Activated T-cell treated with anti-CD3 and anti-CD28 coated beads, Interleukin-2, amount 50 U/mL, for 72 hours (primary cell): ENCODE data around the gene RAET1E. TPM values are rescaled to one million over a fixed set of nuclear protein-coding genes. Genes with fewer than 3 reads are reported as not detected.

Source experiments
- ATAC-seq, 2 donors: fragments of 150-1000 bp; cut with Tn5 transposase; replicated peaks in 1 of 2; 2 replicates each; pipeline ENCODE4 v1.10.0; 2021; ENCODE audit warnings: moderate library complexity in 2 of 2, mild to moderate bottlenecking in 1 of 2
- DNase-seq, 2 donors: peaks; one replicate each; pipeline ENCODE4 v3.0.0; 2021 to 2022; ENCODE audit warnings: mixed read lengths in 1 of 2
- H3K27ac Mint-ChIP-seq: one replicate; pipeline ENCODE4 v1.8.0; 2022; ENCODE audit warnings: mild to moderate bottlenecking, moderate library complexity, mixed read lengths
- H3K27me3 Mint-ChIP-seq: one replicate; pipeline ENCODE4 v1.8.0; 2022; ENCODE audit warnings: low read depth, mixed read lengths
- H3K36me3 Mint-ChIP-seq, 2 donors: one replicate each; pipeline ENCODE4 v1.8.0; 2022; ENCODE audit warnings: mixed read lengths in 2 of 2, mild to moderate bottlenecking in 1 of 2; ENCODE audit not compliant: insufficient read depth in 2 of 2
- H3K4me1 Mint-ChIP-seq: one replicate; pipeline ENCODE4 v1.8.0; 2022; ENCODE audit warnings: low read depth, mixed read lengths
- H3K4me3 Mint-ChIP-seq, 2 donors: one replicate each; pipeline ENCODE4 v1.8.0; 2022; ENCODE audit warnings: mild to moderate bottlenecking in 2 of 2, mixed read lengths in 2 of 2, moderate library complexity in 2 of 2
- H3K9me3 Mint-ChIP-seq, 2 donors: one replicate each; pipeline ENCODE4 v1.8.0; 2022; ENCODE audit warnings: mixed read lengths in 2 of 2
- total RNA-seq, 2 donors: library from RNA; stranded (reverse); gene quantifications; one replicate each; pipeline ENCODE4 v1.2.3, GENCODE V29; 2022

RAET1E gene
- total RNA-seq, 2 donors from 2014 or later: not detected

- Mint-ChIP-seq H3K27me3 (peaks cover 25% of the 10 kb centered on the region), H3K27ac (no peak overlapping the region), H3K4me3 (no peak overlapping the region), H3K4me1 (no peaks in the 10 kb centered on the region), H3K9me3 (no peaks in the 10 kb centered on the region), H3K36me3 (no peaks in the 10 kb centered on the region)
- no peak for DNase-seq
- ATAC-seq: no peak
These were observed 9.8 kb downstream of the RAET1E start for GRCh38 chr6:149888093-149888492.

GRCh38 chr6:149887343-149887742 is 10.6 kb downstream of the RAET1E start:
- no peaks in the 10 kb centered on the region for H3K36me3 Mint-ChIP-seq
- H3K4me3 Mint-ChIP-seq: no peak overlapping the region
- H3K9me3 Mint-ChIP-seq: no peaks in the 10 kb centered on the region
- DNase-seq (no peak), ATAC-seq (peak; percentile 40 to 58)
- H3K27me3 Mint-ChIP-seq: peaks cover 21% of the 10 kb centered on the region
- H3K4me1 Mint-ChIP-seq: no peaks in the 10 kb centered on the region
- H3K27ac Mint-ChIP-seq: no peak overlapping the region

- Mint-ChIP-seq H3K4me1 (no peaks in the 10 kb centered on the region), H3K9me3 (no peaks in the 10 kb centered on the region), H3K27ac (no peak overlapping the region), H3K27me3 (peaks cover 31% of the 10 kb centered on the region), H3K4me3 (no peak overlapping the region), H3K36me3 (no peaks in the 10 kb centered on the region)
- ATAC-seq: no peak
- no peak for DNase-seq
These were observed 12.0 kb downstream of the RAET1E start for GRCh38 chr6:149885888-149886287.

- ATAC-seq (no peak), DNase-seq (no peak)
- peaks cover 25% of the 10 kb centered on the region for H3K27me3 Mint-ChIP-seq
- H3K27ac Mint-ChIP-seq: no peak overlapping the region
- no peaks in the 10 kb centered on the region for H3K9me3 Mint-ChIP-seq
- H3K4me3 Mint-ChIP-seq: no peak overlapping the region
- no peaks in the 10 kb centered on the region for H3K36me3 Mint-ChIP-seq
- no peaks in the 10 kb centered on the region for H3K4me1 Mint-ChIP-seq
These were observed 13.3 kb downstream of the RAET1E start for GRCh38 chr6:149884617-149885016.

- ATAC-seq: no peak
- Mint-ChIP-seq H3K27me3 (peaks cover 25% of the 10 kb centered on the region), H3K9me3 (no peaks in the 10 kb centered on the region), H3K36me3 (no peaks in the 10 kb centered on the region), H3K4me1 (no peaks in the 10 kb centered on the region), H3K4me3 (no peak overlapping the region), H3K27ac (no peak overlapping the region)
- no peak for DNase-seq
These were observed 13.7 kb downstream of the RAET1E start for GRCh38 chr6:149884215-149884614.

- H3K4me1 Mint-ChIP-seq: no peaks in the 10 kb centered on the region
- no peaks in the 10 kb centered on the region for H3K36me3 Mint-ChIP-seq
- H3K4me3 Mint-ChIP-seq: no peak overlapping the region
- H3K9me3 Mint-ChIP-seq: peaks cover 0 to 1% of the 10 kb centered on the region in 2 donors
- DNase-seq: no peak
- peaks cover 41% of the 10 kb centered on the region for H3K27me3 Mint-ChIP-seq
- H3K27ac Mint-ChIP-seq: no peak overlapping the region
- ATAC-seq: no peak
These were observed 16.1 kb downstream of the RAET1E start for GRCh38 chr6:149881860-149882259.

- ATAC-seq (no peak), DNase-seq (no peak)
- Mint-ChIP-seq H3K27ac (no peak overlapping the region), H3K36me3 (no peaks in the 10 kb centered on the region), H3K4me1 (no peaks in the 10 kb centered on the region), H3K27me3 (peaks cover 41% of the 10 kb centered on the region), H3K4me3 (no peak overlapping the region), H3K9me3 (peaks cover 0 to 1% of the 10 kb centered on the region in 2 donors)
These were observed 16.7 kb downstream of the RAET1E start for GRCh38 chr6:149881066-149881766.

- Mint-ChIP-seq H3K4me1 (no peaks in the 10 kb centered on the region), H3K9me3 (peaks cover 0 to 1% of the 10 kb centered on the region in 2 donors), H3K27me3 (peaks cover 47% of the 10 kb centered on the region), H3K27ac (no peak overlapping the region), H3K4me3 (no peak overlapping the region), H3K36me3 (no peaks in the 10 kb centered on the region)
- DNase-seq: no peak
- no peak for ATAC-seq
These were observed 20.3 kb downstream of the RAET1E start for GRCh38 chr6:149877659-149878058.

- H3K36me3 Mint-ChIP-seq: peaks cover 0 to 3% of the 10 kb centered on the region in 2 donors
- no peak overlapping the region for H3K27ac Mint-ChIP-seq
- H3K9me3 Mint-ChIP-seq: peaks cover 1 to 2% of the 10 kb centered on the region in 2 donors
- no peak overlapping the region for H3K4me3 Mint-ChIP-seq
- no peaks in the 10 kb centered on the region for H3K4me1 Mint-ChIP-seq
- ATAC-seq (no peak), DNase-seq (no peak)
- H3K27me3 Mint-ChIP-seq: peaks cover 48% of the 10 kb centered on the region
These were observed 21.5 kb downstream of the RAET1E start for GRCh38 chr6:149876241-149876933.

- no peak for ATAC-seq
- H3K36me3 Mint-ChIP-seq: peaks cover 0 to 3% of the 10 kb centered on the region in 2 donors
- no peak overlapping the region for H3K4me3 Mint-ChIP-seq
- peaks cover 34% of the 10 kb centered on the region for H3K27me3 Mint-ChIP-seq
- no peak for DNase-seq
- H3K4me1 Mint-ChIP-seq: no peaks in the 10 kb centered on the region
- no peak overlapping the region for H3K27ac Mint-ChIP-seq
- H3K9me3 Mint-ChIP-seq: peaks cover 1 to 2% of the 10 kb centered on the region in 2 donors
These were observed 25.7 kb downstream of the RAET1E start for GRCh38 chr6:149872233-149872632.

- Mint-ChIP-seq H3K4me1 (no peaks in the 10 kb centered on the region), H3K4me3 (no peak overlapping the region), H3K36me3 (peaks cover 0 to 3% of the 10 kb centered on the region in 2 donors), H3K9me3 (peaks cover 0 to 2% of the 10 kb centered on the region in 2 donors), H3K27ac (no peak overlapping the region), H3K27me3 (peaks cover 33% of the 10 kb centered on the region)
- DNase-seq: no peak
- no peak for ATAC-seq
These were observed 26.7 kb downstream of the RAET1E start for GRCh38 chr6:149871182-149871581.

GRCh38 chr6:149869275-149869892 is 28.5 kb downstream of the RAET1E start:
- Mint-ChIP-seq H3K36me3 (peaks cover 0 to 3% of the 10 kb centered on the region in 2 donors), H3K27me3 (peaks cover 27% of the 10 kb centered on the region)
- no peak for DNase-seq

GRCh38 chr6:149867876-149868640 is 29.9 kb downstream of the RAET1E start:
- Mint-ChIP-seq H3K9me3 (peaks cover 0 to 2% of the 10 kb centered on the region in 2 donors), H3K27ac (no peak overlapping the region), H3K36me3 (peaks cover 0 to 3% of the 10 kb centered on the region in 2 donors), H3K27me3 (peaks cover 21% of the 10 kb centered on the region), H3K4me3 (no peak overlapping the region), H3K4me1 (peaks cover 1% of the 10 kb centered on the region)
- ATAC-seq (no peak), DNase-seq (no peak)

More at GRCh38 chr6:149869275-149869892, 28.5 kb downstream of the RAET1E start:
- Mint-ChIP-seq H3K9me3 (peaks cover 0 to 2% of the 10 kb centered on the region in 2 donors), H3K4me3 (no peak overlapping the region), H3K4me1 (no peaks in the 10 kb centered on the region), H3K27ac (no peak overlapping the region)
- no peak for ATAC-seq
